HEK293 (cell line): Measurements from ENCODE around the gene PNCK.

Experiments
- CTCF ChIA-PET: fragments of 350-600 bp; formaldehyde crosslinking; extraction: SDS; loops from one replicate; lab custom pipeline; 2021; ENCODE audit warnings: antibody characterized with exemption; lab: Yijun Ruan, JAX
- POLR2A ChIA-PET: fragments of 300-600 bp; formaldehyde crosslinking; extraction: SDS; loops from one replicate; lab custom pipeline; 2020; ENCODE audit warnings: antibody characterized with exemption, inconsistent platforms; lab: Yijun Ruan, JAX
- H3K27ac ChIP-seq: fragments of 200-500 bp; sonication (Bioruptor generic); 2 replicates; pipeline ENCODE4 v1.5.1; 2014; ENCODE audit warnings: low read depth, low read length, control low read depth, inconsistent platforms; ENCODE audit errors: extremely low read depth
- H3K36me3 ChIP-seq, 2 experiments: fragments of 200-500 bp in 1 of 2; sonication (Bioruptor generic) in 1 of 2; 1 replicate in 1 of 2; 2 replicates in 1 of 2; pipeline ENCODE4 v1.5.1; 2014 to 2017; ENCODE audit warnings: inconsistent platforms in 2 of 2, low read length in 2 of 2; ENCODE audit not compliant: control insufficient read depth in 2 of 2, insufficient read depth in 1 of 2
- H3K4me1 ChIP-seq: fragments of 200-500 bp; sonication (Bioruptor generic); 2 replicates; pipeline ENCODE4 v1.5.1; 2014; ENCODE audit warnings: mild to moderate bottlenecking, low read length, inconsistent platforms; ENCODE audit not compliant: control insufficient read depth, insufficient read depth
- H3K4me3 ChIP-seq: 2 replicates; pipeline ENCODE4 v1.5.1; 2011; ENCODE audit warnings: low read depth, mild to moderate bottlenecking, control low read depth, low read length, moderate library complexity
- H3K9me3 ChIP-seq: fragments of 200-500 bp; sonication (Bioruptor generic); 2 replicates; pipeline ENCODE4 v1.5.1; 2014; ENCODE audit warnings: low read depth, low read length, inconsistent platforms; ENCODE audit not compliant: control insufficient read depth, insufficient read depth
- KLF1 ChIP-seq: fragments of 450-650 bp; formaldehyde crosslinking; IDR thresholded peaks from 2 replicates; pipeline ENCODE4 v1.5.1; 2016; ENCODE audit warnings: missing biosample characterization, missing genetic modification characterization
- KLF16 ChIP-seq: fragments of 450-650 bp; formaldehyde crosslinking; IDR thresholded peaks from 2 replicates; pipeline ENCODE4 v1.5.1; 2017; ENCODE audit warnings: missing biosample characterization, missing genetic modification characterization
- SCRT2 ChIP-seq: fragments of 450-650 bp; formaldehyde crosslinking; IDR thresholded peaks from 2 replicates; pipeline ENCODE4 v1.5.1; 2016; ENCODE audit warnings: missing biosample characterization, missing genetic modification characterization
- SETDB1 ChIP-seq: IDR thresholded peaks from one replicate; pipeline ENCODE4 v1.6.1; 2017; ENCODE audit warnings: mild to moderate bottlenecking, low read length, moderate library complexity, mixed read lengths; ENCODE audit not compliant: insufficient read length
- ZBTB10 ChIP-seq: fragments of 450-650 bp; formaldehyde crosslinking; IDR thresholded peaks from 2 replicates; pipeline ENCODE4 v1.5.1; 2016; ENCODE audit warnings: missing biosample characterization, missing genetic modification characterization
- ZBTB11 ChIP-seq: fragments of 450-650 bp; formaldehyde crosslinking; conservative IDR thresholded peaks from 2 replicates; pipeline ENCODE4 v1.5.1; 2016; ENCODE audit warnings: low read depth, missing biosample characterization, missing genetic modification characterization
- ZFP41 ChIP-seq: fragments of 450-650 bp; formaldehyde crosslinking; IDR thresholded peaks from 2 replicates; pipeline ENCODE4 v1.5.1; 2016; ENCODE audit warnings: missing biosample characterization, missing genetic modification characterization, borderline replicate concordance
- ZNF10 ChIP-seq: fragments of 450-650 bp; formaldehyde crosslinking; IDR thresholded peaks from 2 replicates; pipeline ENCODE4 v1.5.1; 2017; ENCODE audit warnings: missing biosample characterization, missing genetic modification characterization
- ZNF146 ChIP-seq: fragments of 450-650 bp; formaldehyde crosslinking; IDR thresholded peaks from 2 replicates; pipeline ENCODE4 v1.5.1; 2016; ENCODE audit warnings: missing biosample characterization, missing genetic modification characterization
- ZNF324 ChIP-seq: fragments of 450-650 bp; formaldehyde crosslinking; IDR thresholded peaks from 2 replicates; pipeline ENCODE4 v1.5.1; 2016; ENCODE audit warnings: missing biosample characterization, missing genetic modification characterization
- ZNF394 ChIP-seq: fragments of 450-650 bp; formaldehyde crosslinking; IDR thresholded peaks from 2 replicates; pipeline ENCODE4 v1.5.1; 2016; ENCODE audit warnings: missing biosample characterization, missing genetic modification characterization, mild to moderate bottlenecking, moderate library complexity, borderline replicate concordance
- ZNF404 ChIP-seq: fragments of 450-650 bp; formaldehyde crosslinking; IDR thresholded peaks from 2 replicates; pipeline ENCODE4 v1.5.1; 2017; ENCODE audit warnings: missing biosample characterization, missing genetic modification characterization
- ZNF423 ChIP-seq: fragments of 450-650 bp; formaldehyde crosslinking; IDR thresholded peaks from 2 replicates; pipeline ENCODE4 v1.5.1; 2016; ENCODE audit warnings: missing biosample characterization, missing genetic modification characterization
- ZNF624 ChIP-seq: fragments of 450-650 bp; formaldehyde crosslinking; IDR thresholded peaks from 2 replicates; pipeline ENCODE4 v1.5.1; 2017; ENCODE audit warnings: missing biosample characterization, missing genetic modification characterization
- ZNF645 ChIP-seq: fragments of 450-650 bp; formaldehyde crosslinking; IDR thresholded peaks from 2 replicates; pipeline ENCODE4; 2016; ENCODE audit warnings: missing biosample characterization, missing genetic modification characterization
- ZNF664 ChIP-seq: fragments of 450-650 bp; formaldehyde crosslinking; IDR thresholded peaks from 2 replicates; pipeline ENCODE4 v1.5.1; 2016; ENCODE audit warnings: missing biosample characterization, missing genetic modification characterization
- ZNF704 ChIP-seq: fragments of 450-650 bp; formaldehyde crosslinking; IDR thresholded peaks from 2 replicates; pipeline ENCODE4 v1.5.1; 2016; ENCODE audit warnings: missing biosample characterization, missing genetic modification characterization
- ZNF747 ChIP-seq: fragments of 450-650 bp; formaldehyde crosslinking; IDR thresholded peaks from 2 replicates; pipeline ENCODE4 v1.5.1; 2016; ENCODE audit warnings: missing biosample characterization, missing genetic modification characterization
- ZNF768 ChIP-seq: fragments of 450-650 bp; formaldehyde crosslinking; IDR thresholded peaks from 2 replicates; pipeline ENCODE4 v1.5.1; 2018; ENCODE audit warnings: missing biosample characterization, mild to moderate bottlenecking, missing genetic modification characterization
- ZSCAN5A ChIP-seq: fragments of 450-650 bp; formaldehyde crosslinking; IDR thresholded peaks from 2 replicates; pipeline ENCODE4 v1.5.1; 2016; ENCODE audit warnings: missing biosample characterization, missing genetic modification characterization

PNCK gene

GRCh38 chrX:153667281-153667955 is 6.2 kb downstream of the PNCK start (continued):
- no peak for TF ChIP-seq ZSCAN5A (tag by site-specific recombination)
- TF ChIP-seq ZNF10 (tag by site-specific recombination): no peak

- TF ChIP-seq SCRT2 (tag by site-specific recombination) (peak; percentile 50), ZFP41 (tag by site-specific recombination) (no peak), KLF16 (tag by site-specific recombination) (no peak), ZNF423 (tag by site-specific recombination) (no peak), ZNF664 (tag by site-specific recombination) (no peak), KLF1 (tag by site-specific recombination) (no peak)
- no peak overlapping the region for H3K27ac ChIP-seq
- no peak overlapping the region for H3K4me3 ChIP-seq
- CTCF ChIA-PET: interaction anchor here (0.5 to 4.8 kb wide), 13 partner anchors 8 to 633 kb away, joined by 3 to 63 read pairs (median 4); no protein-coding TSS in a partner anchor
- POLR2A ChIA-PET: interaction anchor here (0.5 kb wide), 1 partner anchor 22 kb away, joined by 3 read pairs; the partner anchor contains the start of gene SLC6A8
- H3K4me1 ChIP-seq: no peaks in the 10 kb centered on the region
- no peaks in the 10 kb centered on the region for H3K9me3 ChIP-seq
- H3K36me3 ChIP-seq: no peaks in the 10 kb centered on the region
These were observed 7.8 kb downstream of the PNCK start for GRCh38 chrX:153665726-153666306.

- TF ChIP-seq ZNF146 (tag by site-specific recombination) (no peak), ZNF747 (tag by site-specific recombination) (no peak), ZNF624 (no peak), ZSCAN5A (tag by site-specific recombination) (no peak), ZNF404 (no peak), ZNF768 (no peak), ZNF645 (tag by site-specific recombination) (no peak), ZBTB10 (tag by site-specific recombination) (no peak), ZNF704 (no peak), ZBTB11 (no peak), ZNF394 (tag by site-specific recombination) (no peak), ZNF324 (no peak), SETDB1 (no peak)
- TF ChIP-seq, all 188 proteins: peak for 0
- CTCF ChIA-PET: interaction anchor here (0.7 to 4.5 kb wide), 14 partner anchors 10 to 721 kb away, joined by 3 to 24 read pairs (median 5); partner anchors contain the start of gene CCNQ
- Histone ChIP-seq H3K4me3 (no peak overlapping the region), H3K27ac (no peak overlapping the region), H3K4me1 (no peaks in the 10 kb centered on the region), H3K36me3 (no peaks in the 10 kb centered on the region), H3K9me3 (no peaks in the 10 kb centered on the region)
- POLR2A ChIA-PET: no interaction called here
These were observed 11.3 kb downstream of the PNCK start for GRCh38 chrX:153662266-153662665.
